Hematopoietic multipotent progenitor cell treated with erythropoietin and hydrocortisone succinate and interleukin-3 and kit ligand, for 17 days (in vitro differentiated cells): ENCODE results near the gene CDH12.
"Not testable (repeated sequence)": the region's sequence is repeated elsewhere in the genome, so short reads cannot be mapped to it uniquely, and the experiment has no call there.

Experiments
- DNase-seq: peaks from one replicate; pipeline ENCODE4 v3.0.0-alpha.2; 2015; ENCODE audit warnings: low spot score

The CDH12 gene

GRCh38 chr5:22432905-22433304 lies 420.2 kb downstream of the CDH12 start:
- DNase-seq, result no peak

- DNase-seq, result no peak
Observed at GRCh38 chr5:22431840-22432239, 421.3 kb downstream of the CDH12 start.

- DNase-seq, result no peak
Observed at GRCh38 chr5:22431406-22431805, 421.7 kb downstream of the CDH12 start.

GRCh38 chr5:22411554-22412349 lies 441.4 kb downstream of the CDH12 start:
- DNase-seq, result no peak

GRCh38 chr5:22391956-22392355 lies 461.2 kb downstream of the CDH12 start:
- no peak for DNase-seq

GRCh38 chr5:22390888-22391287 lies 462.3 kb downstream of the CDH12 start:
- no peak for DNase-seq

- DNase-seq, result no peak
Observed at GRCh38 chr5:22372826-22373660, 480.1 kb downstream of the CDH12 start.

- DNase-seq, result no peak
Observed at GRCh38 chr5:22372376-22372775, 480.8 kb downstream of the CDH12 start.

GRCh38 chr5:22354956-22355355 lies 498.2 kb downstream of the CDH12 start:
- no peak for DNase-seq

GRCh38 chr5:22352493-22352892 lies 500.7 kb downstream of the CDH12 start:
- no peak for DNase-seq

GRCh38 chr5:22351178-22351577 lies 502.0 kb downstream of the CDH12 start:
- no peak for DNase-seq

- no peak for DNase-seq
Observed at GRCh38 chr5:22348027-22348426, 505.1 kb downstream of the CDH12 start.

- DNase-seq, result no peak
Observed at GRCh38 chr5:22344000-22344399, 509.1 kb downstream of the CDH12 start.

GRCh38 chr5:22341406-22341805 lies 511.7 kb downstream of the CDH12 start:
- DNase-seq, result no peak

- not testable (repeated sequence) for DNase-seq
Observed at GRCh38 chr5:22332949-22333348, 520.2 kb downstream of the CDH12 start.

- no peak for DNase-seq
Observed at GRCh38 chr5:22329683-22330082, 523.5 kb downstream of the CDH12 start.

- no peak for DNase-seq
Observed at GRCh38 chr5:22319798-22320197, 533.3 kb downstream of the CDH12 start.

GRCh38 chr5:22316294-22316693 lies 536.9 kb downstream of the CDH12 start:
- DNase-seq, result no peak

GRCh38 chr5:22315052-22315451 lies 538.1 kb downstream of the CDH12 start:
- not testable (repeated sequence) for DNase-seq

GRCh38 chr5:22314548-22314947 lies 538.6 kb downstream of the CDH12 start:
- no peak for DNase-seq

- no peak for DNase-seq
Observed at GRCh38 chr5:22306011-22306410, 547.1 kb downstream of the CDH12 start.

GRCh38 chr5:22295832-22296231 lies 557.3 kb downstream of the CDH12 start:
- DNase-seq, result no peak

GRCh38 chr5:22293147-22293546 lies 560.0 kb downstream of the CDH12 start:
- DNase-seq, result no peak
